HAP-1 (cell line): Measurements from ENCODE around the gene DERA.
"Not testable (repeated sequence)": the region's sequence is repeated elsewhere in the genome, so short reads cannot be mapped to it uniquely, and the experiment has no call there.

Experiments
- DNase-seq, 2 experiments: peaks; one replicate each; pipeline ENCODE4 v3.0.0-alpha.2; 2016 to 2020; ENCODE audit warnings: low spot score in 2 of 2
- H3K27me3 ChIP-seq: fragments of 250-450 bp; sonication (Bioruptor Pico); 2 replicates; pipeline ENCODE4 v1.5.1; 2020; ENCODE audit warnings: low read depth, mild to moderate bottlenecking, moderate library complexity
- H3K36me3 ChIP-seq: fragments of 250-450 bp; sonication (Bioruptor Pico); replicated peaks from 2 replicates; pipeline ENCODE4 v1.5.1; 2020; ENCODE audit warnings: mild to moderate bottlenecking
- H3K4me1 ChIP-seq: fragments of 250-450 bp; sonication (Bioruptor Pico); 2 replicates; pipeline ENCODE4 v1.5.1; 2020; ENCODE audit warnings: mild to moderate bottlenecking
- H3K4me3 ChIP-seq: fragments of 250-450 bp; sonication (Bioruptor Pico); 2 replicates; pipeline ENCODE4 v1.5.1; 2020; ENCODE audit warnings: mild to moderate bottlenecking, moderate library complexity
- H3K9me3 ChIP-seq: fragments of 250-450 bp; sonication (Bioruptor Pico); 2 replicates; pipeline ENCODE4 v1.5.1; 2020; ENCODE audit warnings: mild to moderate bottlenecking, moderate library complexity
- in situ Hi-C: fragments of 300-500 bp; cut with MboI; formaldehyde crosslinking; loops from 3 replicates; pipeline ENCODE4 v1.14.3; 2020; ENCODE audit warnings: low sequenced_read_pairs, inconsistent platforms, mixed read lengths

DERA gene

GRCh38 chr12:15886372-15887042 is 24.6 kb upstream of the DERA start:
- Histone ChIP-seq H3K9me3 (no peaks in the 10 kb centered on the region), H3K4me1 (peaks cover 33% of the 10 kb centered on the region), H3K4me3 (no peak overlapping the region), H3K36me3 (peaks cover 37% of the 10 kb centered on the region), H3K27me3 (no peaks in the 10 kb centered on the region)
- in situ Hi-C loops, result loop anchor here (25.0 kb wide), 1 partner anchor 1099 kb away; no protein-coding TSS in a partner anchor
- peak in 1 of 2 experiments; percentile 72 for DNase-seq

- Histone ChIP-seq H3K4me1 (peaks cover 31% of the 10 kb centered on the region), H3K9me3 (no peaks in the 10 kb centered on the region), H3K36me3 (peaks cover 44% of the 10 kb centered on the region), H3K27me3 (no peaks in the 10 kb centered on the region), H3K4me3 (no peak overlapping the region)
- in situ Hi-C loops, result loop anchor here (25.0 kb wide), 1 partner anchor 1100 kb away; no protein-coding TSS in a partner anchor
- no peak for DNase-seq
Measured at GRCh38 chr12:15887043-15887817, 23.9 kb upstream of the DERA start.

DNA sequence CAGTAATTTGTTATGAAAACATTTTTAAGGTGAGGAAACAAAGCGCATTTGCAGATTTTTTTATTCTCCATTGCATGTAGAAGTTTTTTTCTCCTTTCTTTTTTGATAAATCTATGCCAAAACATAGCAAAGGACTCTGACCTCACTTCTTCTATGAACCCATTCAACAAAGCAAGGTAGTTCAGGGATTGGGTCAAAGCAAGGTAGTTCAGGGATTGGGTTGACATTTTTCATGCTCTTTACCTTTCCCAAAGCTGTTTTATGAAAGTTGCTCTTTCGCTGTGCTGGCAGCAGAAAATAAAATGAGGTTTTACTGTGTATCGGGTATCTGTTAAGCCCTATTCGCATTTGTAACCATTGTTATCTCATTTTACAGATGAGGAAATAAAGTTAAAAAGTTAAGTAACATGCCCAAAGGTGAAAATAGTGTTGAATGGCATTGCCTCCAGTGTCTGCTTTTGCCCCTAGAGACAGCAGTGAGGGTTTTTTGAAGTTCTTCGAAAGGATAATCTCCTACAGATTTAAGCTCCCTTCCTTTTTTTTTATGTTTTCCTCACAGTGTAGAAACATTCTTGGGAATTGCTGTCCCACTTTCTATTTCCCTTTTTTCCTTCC is 18.4 kb upstream of the DERA start:
- H3K4me3 ChIP-seq, result no peak overlapping the region
- H3K4me1 ChIP-seq, result peaks cover 7% of the 10 kb centered on the region; the same call in 1 of the 2 replicates
- in situ Hi-C loops, result loop anchor here (25.0 kb wide), 1 partner anchor 1105 kb away; no protein-coding TSS in a partner anchor
- no peaks in the 10 kb centered on the region for H3K9me3 ChIP-seq
- DNase-seq, result no peak
- H3K36me3 ChIP-seq, result peaks cover 66% of the 10 kb centered on the region
- H3K27me3 ChIP-seq, result no peaks in the 10 kb centered on the region

DNA sequence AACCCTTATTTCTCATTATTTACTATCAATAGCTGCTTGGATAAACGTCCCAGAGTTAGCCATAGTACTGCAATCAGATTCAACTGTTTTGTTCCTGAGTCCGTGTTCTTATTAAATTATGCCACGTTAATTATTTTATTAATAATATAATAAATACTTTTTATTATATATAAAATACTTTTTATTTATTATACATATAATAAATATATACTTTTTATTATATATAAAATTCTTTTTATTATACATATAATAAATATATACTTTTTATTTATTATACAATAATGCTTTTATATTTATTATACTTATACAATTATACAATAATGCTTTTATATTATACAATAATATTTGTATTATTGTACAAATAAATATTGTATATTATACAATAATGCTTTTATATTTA is 17.9 kb upstream of the DERA start:
- in situ Hi-C loops, result loop anchor here (25.0 kb wide), 1 partner anchor 1106 kb away; no protein-coding TSS in a partner anchor
- H3K9me3 ChIP-seq, result no peaks in the 10 kb centered on the region
- H3K4me1 ChIP-seq, result 0 out of 2 replicates have a peak, but pooled peaks cover 3% of the 10 kb centered on the region
- peaks cover 69% of the 10 kb centered on the region for H3K36me3 ChIP-seq
- H3K27me3 ChIP-seq, result no peaks in the 10 kb centered on the region
- no peak overlapping the region for H3K4me3 ChIP-seq
- no peak for DNase-seq

GRCh38 chr12:15896867-15897266 is 14.3 kb upstream of the DERA start:
- in situ Hi-C loops, result loop anchor here (25.0 kb wide), 1 partner anchor 1110 kb away; no protein-coding TSS in a partner anchor
- Histone ChIP-seq H3K36me3 (peaks cover 84% of the 10 kb centered on the region), H3K4me3 (no peak overlapping the region), H3K4me1 (no peaks in the 10 kb centered on the region), H3K9me3 (no peaks in the 10 kb centered on the region), H3K27me3 (no peaks in the 10 kb centered on the region)
- no peak for DNase-seq

- in situ Hi-C loops, result loop anchor here (25.0 kb wide), 1 partner anchor 1110 kb away; no protein-coding TSS in a partner anchor
- Histone ChIP-seq H3K27me3 (no peaks in the 10 kb centered on the region), H3K9me3 (no peaks in the 10 kb centered on the region), H3K36me3 (peaks cover 85% of the 10 kb centered on the region), H3K4me3 (no peak overlapping the region), H3K4me1 (no peaks in the 10 kb centered on the region)
- DNase-seq, result no peak
Measured at GRCh38 chr12:15897433-15897832, 13.7 kb upstream of the DERA start.

- no peaks in the 10 kb centered on the region for H3K9me3 ChIP-seq
- DNase-seq, result peak in 1 of 2 experiments; percentile 49
- H3K36me3 ChIP-seq, result peaks cover 85% of the 10 kb centered on the region
- H3K4me3 ChIP-seq, result no peak overlapping the region
- H3K4me1 ChIP-seq, result no peaks in the 10 kb centered on the region
- in situ Hi-C loops, result loop anchor here (25.0 kb wide), 1 partner anchor 1112 kb away; no protein-coding TSS in a partner anchor
- H3K27me3 ChIP-seq, result no peaks in the 10 kb centered on the region
Measured at GRCh38 chr12:15899282-15899870, 11.8 kb upstream of the DERA start.

DNA sequence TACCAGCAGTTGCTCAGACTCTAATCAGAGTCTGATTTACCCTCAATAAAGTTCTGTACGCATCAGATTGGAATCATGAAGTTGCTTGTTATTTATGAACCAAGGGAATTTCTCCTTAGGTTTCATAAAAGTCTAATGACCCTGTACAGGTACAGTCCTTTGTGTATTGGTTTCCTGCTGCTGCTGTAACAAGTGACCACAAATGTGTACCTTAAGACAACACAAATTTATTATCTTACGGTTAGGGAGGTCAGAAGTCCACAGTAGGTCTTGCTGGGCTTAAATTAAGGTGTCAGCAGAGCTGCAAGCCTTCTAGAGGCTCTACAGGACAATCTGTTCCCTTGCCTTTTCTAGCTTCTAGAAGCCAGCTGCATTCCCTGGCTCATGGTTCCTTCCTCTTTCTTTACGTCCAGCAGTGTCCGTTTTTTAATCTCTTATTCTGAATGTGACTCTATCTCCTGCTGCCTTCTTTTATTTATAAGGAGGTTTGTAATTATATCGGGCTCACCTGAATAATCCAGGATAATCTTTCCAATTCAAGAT is 6.7 kb upstream of the DERA start:
- Histone ChIP-seq H3K4me3 (no peak overlapping the region), H3K36me3 (peaks cover 50% of the 10 kb centered on the region), H3K9me3 (no peaks in the 10 kb centered on the region), H3K27me3 (no peaks in the 10 kb centered on the region), H3K4me1 (no peaks in the 10 kb centered on the region)
- in situ Hi-C loops, result no loop called here
- no peak for DNase-seq

GRCh38 chr12:15910468-15910863 is 666 bp upstream of the DERA start:
- H3K36me3 ChIP-seq, result 0 out of 2 replicates have a peak, but pooled peaks cover 4% of the 10 kb centered on the region
- DNase-seq, result no peak
- peaks cover 11% of the 10 kb centered on the region for H3K4me1 ChIP-seq
- no peaks in the 10 kb centered on the region for H3K27me3 ChIP-seq
- H3K4me3 ChIP-seq, result no peak overlapping the region; the same call in 1 of the 2 replicates
- in situ Hi-C loops, result no loop called here
- no peaks in the 10 kb centered on the region for H3K9me3 ChIP-seq

DNA sequence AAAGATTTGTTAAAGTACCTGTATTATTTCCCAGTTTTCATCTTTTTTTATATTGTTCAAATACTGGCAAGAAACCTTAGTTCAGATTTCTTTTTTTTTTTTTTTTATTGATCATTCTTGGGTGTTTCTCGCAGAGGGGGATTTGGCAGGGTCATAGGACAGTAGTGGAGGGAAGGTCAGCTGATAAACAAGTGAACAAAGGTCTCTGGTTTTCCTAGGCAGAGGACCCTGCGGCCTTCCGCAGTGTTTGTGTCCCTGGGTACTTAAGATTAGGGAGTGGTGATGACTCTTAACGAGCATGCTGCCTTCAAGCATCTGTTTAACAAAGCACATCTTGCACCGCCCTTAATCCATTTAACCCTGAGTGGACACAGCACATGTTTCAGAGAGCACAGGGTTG is 799 bp downstream of the DERA start:
- Histone ChIP-seq H3K4me1 (peaks cover 11% of the 10 kb centered on the region), H3K4me3 (peak overlapping the region; percentile 68)
- H3K27me3 ChIP-seq, H3K36me3 ChIP-seq, H3K9me3 ChIP-seq, DNase-seq, in situ Hi-C loops: not testable (repeated sequence)

GRCh38 chr12:15914131-15914530 is 3.0 kb downstream of the DERA start:
- in situ Hi-C loops, result not testable (repeated sequence)
- peaks cover 13% of the 10 kb centered on the region for H3K4me1 ChIP-seq

GRCh38 chr12:15918066-15918465 is 6.9 kb downstream of the DERA start:
- Histone ChIP-seq H3K4me1 (peaks cover 7% of the 10 kb centered on the region), H3K4me3 (no peak overlapping the region), H3K36me3 (no peaks in the 10 kb centered on the region), H3K9me3 (no peaks in the 10 kb centered on the region), H3K27me3 (no peaks in the 10 kb centered on the region)
- DNase-seq, result no peak
- in situ Hi-C loops, result no loop called here

More at GRCh38 chr12:15914131-15914530, 3.0 kb downstream of the DERA start:
- H3K27me3 ChIP-seq, H3K4me3 ChIP-seq, H3K36me3 ChIP-seq, DNase-seq, H3K9me3 ChIP-seq: not testable (repeated sequence)

DNA sequence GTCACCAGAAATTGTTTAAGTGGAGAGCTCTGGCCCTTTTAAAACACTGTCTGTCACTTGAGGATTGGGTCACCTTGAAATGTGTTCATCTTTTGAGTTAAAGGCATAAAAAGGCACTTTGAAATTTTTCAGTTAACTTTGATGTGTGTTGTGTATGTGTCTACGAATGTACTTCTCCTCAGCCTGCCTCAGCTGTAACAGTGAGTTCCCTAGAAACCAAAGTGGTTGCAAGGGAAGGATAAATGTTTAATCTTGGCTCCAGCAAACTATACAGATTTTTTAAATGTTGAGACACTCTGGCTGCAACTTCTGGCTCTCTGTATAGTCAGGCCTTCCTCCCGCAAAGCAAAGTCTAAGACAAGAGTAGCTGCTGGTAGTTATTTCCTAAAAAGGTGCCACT is 8.3 kb downstream of the DERA start:
- no peak for DNase-seq
- in situ Hi-C loops, result no loop called here
- Histone ChIP-seq H3K4me1 (peaks cover 11% of the 10 kb centered on the region), H3K36me3 (no peaks in the 10 kb centered on the region), H3K27me3 (no peaks in the 10 kb centered on the region), H3K4me3 (no peak overlapping the region), H3K9me3 (no peaks in the 10 kb centered on the region)
